ENCODE data around the gene APOL3.
A peak's percentile ranks its signal among the peaks of the same experiment; 100 is the strongest.
"Not testable (repeated sequence)": the region's sequence is repeated elsewhere in the genome, so short reads cannot be mapped to it uniquely, and the experiment has no call there.

Gene APOL3

GRCh38 chr22:36156515-36157419, 3.8 kb downstream of the APOL3 start:
- DNase-seq = peak; percentile 90

GRCh38 chr22:36156119-36156514, 4.4 kb downstream of the APOL3 start:
- no peak for DNase-seq

GRCh38 chr22:36155702-36156101, 4.9 kb downstream of the APOL3 start:
- no peak for DNase-seq

- no peak for DNase-seq
These were observed 6.1 kb downstream of the APOL3 start for GRCh38 chr22:36154423-36154945.

- DNase-seq = no peak
These were observed 6.8 kb downstream of the APOL3 start for GRCh38 chr22:36153501-36154422.

GRCh38 chr22:36152821-36153220, 7.7 kb downstream of the APOL3 start:
- not testable (repeated sequence) for DNase-seq

- no peak for DNase-seq
These were observed 8.5 kb downstream of the APOL3 start for GRCh38 chr22:36152088-36152487.

GRCh38 chr22:36151006-36151595, 9.5 kb downstream of the APOL3 start:
- no peak for DNase-seq

- DNase-seq = no peak
These were observed 11.1 kb downstream of the APOL3 start for GRCh38 chr22:36149441-36149840.

GRCh38 chr22:36148411-36148810, 12.1 kb downstream of the APOL3 start:
- no peak for DNase-seq

- DNase-seq = no peak
These were observed 13.3 kb downstream of the APOL3 start for GRCh38 chr22:36147196-36147791.

GRCh38 chr22:36145881-36146280, 14.7 kb downstream of the APOL3 start:
- DNase-seq = no peak

- DNase-seq = peak; percentile 71
These were observed 15.5 kb downstream of the APOL3 start for GRCh38 chr22:36144886-36145541.

GRCh38 chr22:36143956-36144355, 16.6 kb downstream of the APOL3 start:
- no peak for DNase-seq

- no peak for DNase-seq
These were observed 17.3 kb downstream of the APOL3 start for GRCh38 chr22:36143066-36143815.

- DNase-seq = no peak
These were observed 19.1 kb downstream of the APOL3 start for GRCh38 chr22:36141481-36141880.

GRCh38 chr22:36138709-36139108, 21.8 kb downstream of the APOL3 start:
- not testable (repeated sequence) for DNase-seq

GRCh38 chr22:36136988-36137387, 23.6 kb downstream of the APOL3 start:
- no peak for DNase-seq

GRCh38 chr22:36136475-36136874, 24.1 kb downstream of the APOL3 start:
- no peak for DNase-seq

- no peak for DNase-seq
These were observed 25.1 kb downstream of the APOL3 start for GRCh38 chr22:36135306-36135980.

GRCh38 chr22:36134182-36134581, 26.4 kb downstream of the APOL3 start:
- DNase-seq = no peak

Measured in activated effector memory CD4-positive, alpha-beta T cell treated with anti-CD3 and anti-CD28 coated beads, Interleukin-2, amount 50 U/mL, for 16 hours (primary cell).